HepG2 (cell line): ENCODE measurements around the gene MYH9. TPM values are rescaled to one million over a fixed set of nuclear protein-coding genes. Genes with fewer than 3 reads are reported as not detected.
A peak's percentile ranks its signal among the peaks of the same experiment; 100 is the strongest.

Experiments used
- ATAC-seq: fragments of 200-7000 bp; cut with Tn5 transposase; 3 replicates; pipeline ENCODE4 v1.9.1; 2020; ENCODE audit warnings: mild to moderate bottlenecking, moderate library complexity
- BruUV-seq: library from RNA; stranded (reverse); fragments of 400-500 nt; replicated peaks from 2 replicates; lab custom pipeline; 2021; lab: Mats Ljungman, UMichigan
- CTCF ChIA-PET: fragments of 300-600 bp; formaldehyde crosslinking; extraction: SDS; loops from one replicate; lab custom pipeline; 2021; ENCODE audit warnings: low total read pairs, inconsistent platforms, low intra/inter-chr PET ratio; lab: Yijun Ruan, JAX
- POLR2A ChIA-PET: fragments of 350-600 bp; sonication (Branson Sonifier 250); formaldehyde crosslinking; loops from one replicate; lab custom pipeline; 2020; ENCODE audit warnings: antibody characterized with exemption, inconsistent platforms; lab: Yijun Ruan, JAX
- DNase-seq: peaks from one replicate; pipeline ENCODE4 v3.0.0-alpha.2; 2015; ENCODE audit warnings: low spot score
- FAIRE-seq: peaks from 3 replicates; lab custom pipeline; 2011; peaks lifted over from hg19 to GRCh38; lab: Jason Lieb, UNC
- H2AFZ ChIP-seq: one replicate; pipeline ENCODE4 v1.6.1; 2011; ENCODE audit warnings: low read length, inconsistent platforms
- H3K27ac ChIP-seq: fragments of 300-600 bp; 3 replicates; pipeline ENCODE4 v1.8.0; 2011; ENCODE audit warnings: mixed run types, mild to moderate bottlenecking, mixed read lengths, low read length, inconsistent platforms; ENCODE audit not compliant: insufficient read depth; ENCODE audit errors: extremely low read length
- H3K27me3 ChIP-seq, 2 experiments: fragments of 200-600 bp in 1 of 2; 2 replicates in 1 of 2; 3 replicates in 1 of 2; pipeline versions ENCODE4 v1.6.0 to v1.8.0; 2011; ENCODE audit warnings: low read length in 2 of 2, mild to moderate bottlenecking in 2 of 2, moderate library complexity in 2 of 2, inconsistent platforms in 1 of 2; ENCODE audit not compliant: insufficient read depth in 2 of 2, control insufficient read depth in 1 of 2
- H3K36me3 ChIP-seq, 2 experiments: fragments of 200-600 bp in 1 of 2; replicated peaks in 1 of 2; 2 replicates in 1 of 2; 3 replicates in 1 of 2; pipeline versions ENCODE4 v1.5.1 to v1.8.0; 2011; ENCODE audit warnings: low read length in 2 of 2, inconsistent platforms in 1 of 2; ENCODE audit not compliant: insufficient read depth in 2 of 2, control insufficient read depth in 1 of 2
- H3K4me1 ChIP-seq: 2 replicates; pipeline ENCODE4 v1.5.1; 2012; ENCODE audit warnings: low read length, inconsistent platforms; ENCODE audit not compliant: insufficient read depth
- H3K4me2 ChIP-seq: 2 replicates; pipeline ENCODE4 v1.6.0; 2011; ENCODE audit warnings: low read depth, low read length, inconsistent platforms
- H3K4me3 ChIP-seq, 3 experiments: fragments of 200-600 bp in 1 of 3; sonication (generic), shearing (Covaris generic) in 1 of 3; replicated peaks in 1 of 3; 2 replicates each; pipeline ENCODE4 v1.5.1; 2011 to 2016; ENCODE audit warnings: low read length in 3 of 3, inconsistent platforms in 2 of 3, low read depth in 2 of 3, mild to moderate bottlenecking in 2 of 3, control low read depth in 1 of 3, mixed read lengths in 1 of 3; ENCODE audit not compliant: insufficient read depth in 1 of 3
- H3K79me2 ChIP-seq: one replicate; pipeline ENCODE4 v1.6.1; 2011; ENCODE audit warnings: low read length, inconsistent platforms; ENCODE audit not compliant: insufficient read depth
- H3K9ac ChIP-seq: 2 replicates; pipeline ENCODE4 v1.6.0; 2011; ENCODE audit warnings: mild to moderate bottlenecking, low read depth, low read length, inconsistent platforms; ENCODE audit not compliant: insufficient read depth
- H3K9me3 ChIP-seq: 2 replicates; pipeline ENCODE4 v1.5.1; 2012; ENCODE audit warnings: mild to moderate bottlenecking, low read length
- H4K20me1 ChIP-seq: 2 replicates; pipeline ENCODE4 v1.6.0; 2011; ENCODE audit warnings: inconsistent platforms, mild to moderate bottlenecking, low read length, moderate library complexity; ENCODE audit not compliant: insufficient read depth
- CREM ChIP-seq, 2 experiments: sonication (generic) in 1 of 2; formaldehyde crosslinking in 1 of 2; IDR thresholded peaks; 2 replicates each; pipeline versions ENCODE4 v1.4.0 to v1.6.1; 2016 to 2020; ENCODE audit warnings: antibody characterized with exemption in 1 of 2, mild to moderate bottlenecking in 1 of 2, missing genetic modification reagents in 1 of 2
- DMAP1 ChIP-seq: IDR thresholded peaks from 2 replicates; pipeline ENCODE4 v1.6.1; 2016
- GATA4 ChIP-seq: sonication (generic); IDR thresholded peaks from 2 replicates; pipeline ENCODE4 v1.6.1; 2016; ENCODE audit warnings: antibody characterized with exemption, low read depth, borderline replicate concordance
- ISL2 ChIP-seq: sonication (generic); formaldehyde crosslinking; IDR thresholded peaks from 2 replicates; pipeline ENCODE4 v1.5.0; 2020; ENCODE audit warnings: missing genetic modification reagents
- RAD21 ChIP-seq: fragments of 450-650 bp; formaldehyde crosslinking; IDR thresholded peaks from 2 replicates; pipeline ENCODE4 v1.5.0; 2020; ENCODE audit warnings: mild to moderate bottlenecking
- RXRA ChIP-seq: sonication (generic); formaldehyde crosslinking; IDR thresholded peaks from 2 replicates; pipeline ENCODE4 v1.5.1; 2020; ENCODE audit warnings: missing genetic modification reagents
- ZFP41 ChIP-seq: sonication (generic); formaldehyde crosslinking; IDR thresholded peaks from 2 replicates; pipeline ENCODE4 v1.4.0; 2020; ENCODE audit warnings: mild to moderate bottlenecking, missing genetic modification reagents, borderline replicate concordance
- ZNF292 ChIP-seq: sonication (generic); formaldehyde crosslinking; IDR thresholded peaks from 2 replicates; pipeline ENCODE4 v1.8.1; 2022; ENCODE audit warnings: mild to moderate bottlenecking, low read depth, missing genetic modification reagents, borderline replicate concordance
- ZNF431 ChIP-seq: sonication (generic); formaldehyde crosslinking; IDR thresholded peaks from 2 replicates; pipeline ENCODE4 v1.9.0; 2022; ENCODE audit warnings: missing genetic modification reagents, low read depth, mild to moderate bottlenecking, borderline replicate concordance
- ZZZ3 ChIP-seq: sonication (generic); formaldehyde crosslinking; IDR thresholded peaks from 2 replicates; pipeline ENCODE4 v1.4.0; 2020; ENCODE audit warnings: missing genetic modification reagents, mild to moderate bottlenecking, borderline replicate concordance
- WGBS: methylation state at CpG from one replicate; pipeline ENCODE4 v1.1.6; 2017; ENCODE audit warnings: low lambda C conversion rate; 5-methylcytosine and 5-hydroxymethylcytosine counted together
- in situ Hi-C: cut with HindIII; loops from 2 replicates; pipeline ENCODE4 v1.10.0; 2017; ENCODE audit warnings: low pct_unique_long_range_greater_than_20kb; ENCODE audit not compliant: extremely low pct_ligation_motif_present
- intact Hi-C: fragments of 100-400 bp; cut with micrococcal nuclease; formaldehyde crosslinking; loops from one replicate; pipeline ENCODE4 v1.10.0; 2022; ENCODE audit not compliant: unreplicated experiment
- polyA plus RNA-seq, 8 experiments: library from polyadenylated mRNA; depleted of rRNA in 3 of 8; stranded (reverse) in 7 of 8; unstranded in 1 of 8; fragments of >200 nt; fragmentation: Illumina TruSeq in 4 of 8; extraction: Trizol in 4 of 8; gene quantifications; 2 replicates each; pipeline versions ENCODE4 v1.2.1 to v1.2.3, GENCODE V29; 2011 to 2016; ENCODE audit warnings: low read depth in 4 of 8, missing spikeins in 1 of 8, mixed read lengths in 1 of 8; ENCODE audit not compliant: insufficient read depth in 1 of 8
- total RNA-seq, 5 experiments: library from RNA; depleted of rRNA; stranded (reverse); fragments of >200 nt; fragmentation: Illumina TruSeq; extraction: Trizol; gene quantifications; 2 replicates each; pipeline ENCODE4 v1.2.3, GENCODE V29; 2016; ENCODE audit warnings: low read depth in 1 of 5
- TF ChIP-seq, protein P1 (sequence below): fragments of 450-650 bp; IDR thresholded peaks from 2 replicates; pipeline ENCODE4 v1.6.1; 2017; ENCODE audit warnings: mild to moderate bottlenecking
- TF ChIP-seq, protein P2 (sequence below): sonication (generic); formaldehyde crosslinking; IDR thresholded peaks from 2 replicates; pipeline ENCODE4 v1.9.0; 2022; ENCODE audit warnings: low read depth, missing genetic modification reagents
- TF ChIP-seq, protein P3 (sequence below): IDR thresholded peaks from 2 replicates; pipeline ENCODE4 v1.6.1; 2012; ENCODE audit warnings: inconsistent platforms
- TF ChIP-seq, protein P4 (sequence below): sonication (generic); formaldehyde crosslinking; IDR thresholded peaks from 2 replicates; pipeline ENCODE4 v1.9.0; 2021; ENCODE audit warnings: missing genetic modification reagents, mild to moderate bottlenecking, borderline replicate concordance

MYH9 gene
- total and polyA plus RNA-seq, 2 of the 13 experiments (the other 11 are each of a cell fraction or from before 2014, with no cell fraction given): 50.7 to 98.5 TPM

DNA sequence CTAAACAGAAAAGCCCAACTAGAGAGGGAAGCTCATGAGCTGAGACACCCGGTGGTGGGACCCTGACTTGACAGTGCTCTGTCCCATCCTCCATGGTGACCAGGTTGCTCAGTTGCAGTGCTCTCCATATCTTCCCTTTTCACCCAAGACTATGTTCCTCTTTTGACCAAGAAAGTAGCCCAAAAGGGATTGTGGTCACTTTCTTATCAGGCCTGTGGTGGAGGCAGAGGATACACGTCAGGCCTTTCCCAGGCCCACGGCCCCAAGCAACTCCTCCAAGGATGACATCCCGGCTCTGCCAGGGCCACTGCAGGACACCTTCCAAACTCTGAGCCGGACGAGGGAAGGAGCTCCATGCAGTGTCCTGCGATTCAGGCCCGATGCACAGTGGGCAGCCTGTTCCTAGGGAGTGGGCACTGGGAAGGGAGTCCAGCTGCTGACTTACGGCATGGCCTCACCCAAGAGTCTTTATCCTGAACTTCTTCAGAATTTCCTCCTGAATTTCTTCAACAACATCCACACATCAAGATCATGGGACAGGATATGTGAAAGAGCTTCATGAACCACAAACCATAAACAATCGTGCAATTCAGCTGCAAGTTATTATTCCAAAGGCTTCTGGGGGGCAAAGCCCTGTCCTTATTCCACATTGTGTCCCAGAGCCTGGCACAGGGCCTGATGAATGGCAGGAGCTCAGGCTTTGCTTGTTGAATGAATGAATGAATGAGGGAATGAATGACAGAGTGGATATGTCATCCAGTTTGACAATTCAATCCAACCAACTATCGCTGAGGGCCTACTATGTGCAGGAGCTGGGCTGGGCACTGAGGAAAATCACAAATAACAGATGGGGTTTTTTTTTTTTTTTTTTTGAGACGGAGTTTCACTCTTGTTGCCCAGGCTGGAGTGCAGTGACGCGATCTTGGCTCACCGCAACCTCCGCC lies 36.0 kb upstream of the MYH9 start (continued):
- TF ChIP-seq, protein P1, sequence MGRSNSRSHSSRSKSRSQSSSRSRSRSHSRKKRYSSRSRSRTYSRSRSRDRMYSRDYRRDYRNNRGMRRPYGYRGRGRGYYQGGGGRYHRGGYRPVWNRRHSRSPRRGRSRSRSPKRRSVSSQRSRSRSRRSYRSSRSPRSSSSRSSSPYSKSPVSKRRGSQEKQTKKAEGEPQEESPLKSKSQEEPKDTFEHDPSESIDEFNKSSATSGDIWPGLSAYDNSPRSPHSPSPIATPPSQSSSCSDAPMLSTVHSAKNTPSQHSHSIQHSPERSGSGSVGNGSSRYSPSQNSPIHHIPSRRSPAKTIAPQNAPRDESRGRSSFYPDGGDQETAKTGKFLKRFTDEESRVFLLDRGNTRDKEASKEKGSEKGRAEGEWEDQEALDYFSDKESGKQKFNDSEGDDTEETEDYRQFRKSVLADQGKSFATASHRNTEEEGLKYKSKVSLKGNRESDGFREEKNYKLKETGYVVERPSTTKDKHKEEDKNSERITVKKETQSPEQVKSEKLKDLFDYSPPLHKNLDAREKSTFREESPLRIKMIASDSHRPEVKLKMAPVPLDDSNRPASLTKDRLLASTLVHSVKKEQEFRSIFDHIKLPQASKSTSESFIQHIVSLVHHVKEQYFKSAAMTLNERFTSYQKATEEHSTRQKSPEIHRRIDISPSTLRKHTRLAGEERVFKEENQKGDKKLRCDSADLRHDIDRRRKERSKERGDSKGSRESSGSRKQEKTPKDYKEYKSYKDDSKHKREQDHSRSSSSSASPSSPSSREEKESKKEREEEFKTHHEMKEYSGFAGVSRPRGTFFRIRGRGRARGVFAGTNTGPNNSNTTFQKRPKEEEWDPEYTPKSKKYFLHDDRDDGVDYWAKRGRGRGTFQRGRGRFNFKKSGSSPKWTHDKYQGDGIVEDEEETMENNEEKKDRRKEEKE: no peak

DNA sequence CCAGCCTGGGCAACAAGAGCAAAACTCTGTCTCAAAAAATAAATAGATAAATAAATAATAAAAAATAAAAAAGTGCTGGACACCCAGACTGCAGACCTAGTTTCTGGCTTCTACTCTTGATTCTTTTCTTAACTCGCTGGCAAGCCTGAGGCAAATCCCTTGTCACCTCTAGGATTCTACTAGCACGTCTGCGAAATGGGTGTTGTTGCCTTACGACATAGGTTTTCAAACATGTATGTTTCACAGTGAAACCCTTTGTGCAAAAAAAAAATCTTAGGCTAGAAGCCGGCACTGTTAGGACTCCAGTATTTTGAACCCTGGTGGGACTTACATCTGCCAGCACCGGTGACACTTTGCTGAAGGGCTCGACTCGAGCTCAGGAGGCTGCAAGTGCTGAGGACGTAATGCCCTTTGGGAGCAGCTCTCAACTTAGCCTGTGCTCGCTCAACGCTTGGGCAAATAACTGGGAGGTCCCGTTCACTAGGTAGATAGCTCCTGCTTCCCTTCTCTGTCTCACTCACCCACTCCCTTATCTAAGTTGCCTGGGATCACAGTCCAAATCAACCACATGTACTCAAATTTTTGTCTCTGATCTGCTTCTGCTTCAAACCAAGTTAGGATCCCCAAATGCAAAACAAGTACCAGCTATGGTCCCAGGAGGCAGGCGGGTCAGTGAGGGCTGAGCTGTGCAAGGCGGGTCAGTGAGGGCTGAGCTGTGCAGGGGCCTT lies 34.7 kb upstream of the MYH9 start:
- peak overlapping the region in 2 of 3 experiments; percentile 26 to 54; a peak in 3 of 6 replicates for H3K4me3 ChIP-seq
- WGBS: 29% methylated on average over 10 of the region's 14 CpGs
- no peaks in the 10 kb centered on the region for H3K9me3 ChIP-seq
- H3K27ac ChIP-seq: peak overlapping the region; percentile 87
- H3K27me3 ChIP-seq: no peaks in the 10 kb centered on the region
- no peaks in the 10 kb centered on the region for H4K20me1 ChIP-seq
- H3K79me2 ChIP-seq: no peaks in the 10 kb centered on the region
- BruUV-seq: TSS peak; percentile 55
- H2AFZ ChIP-seq: no peak overlapping the region
- no peaks in the 10 kb centered on the region for H3K36me3 ChIP-seq
- in situ Hi-C loops (no loop called here), intact Hi-C loops (no loop called here)
- ChIA-PET POLR2A (interaction anchor here (0.6 to 6.4 kb wide), 14 partner anchors 9 to 79 kb away, joined by 3 to 151 read pairs (median 6); partner anchors contain the start of gene MYH9), CTCF (no interaction called here)
- peak; percentile 55 for ATAC-seq
- peak; percentile 96 for FAIRE-seq
- peaks cover 90% of the 10 kb centered on the region for H3K4me1 ChIP-seq
- peak; percentile 90 for DNase-seq
- peak overlapping the region; percentile 90 for H3K4me2 ChIP-seq
- peak overlapping the region; percentile 68 for H3K9ac ChIP-seq
- TF ChIP-seq, protein P2, sequence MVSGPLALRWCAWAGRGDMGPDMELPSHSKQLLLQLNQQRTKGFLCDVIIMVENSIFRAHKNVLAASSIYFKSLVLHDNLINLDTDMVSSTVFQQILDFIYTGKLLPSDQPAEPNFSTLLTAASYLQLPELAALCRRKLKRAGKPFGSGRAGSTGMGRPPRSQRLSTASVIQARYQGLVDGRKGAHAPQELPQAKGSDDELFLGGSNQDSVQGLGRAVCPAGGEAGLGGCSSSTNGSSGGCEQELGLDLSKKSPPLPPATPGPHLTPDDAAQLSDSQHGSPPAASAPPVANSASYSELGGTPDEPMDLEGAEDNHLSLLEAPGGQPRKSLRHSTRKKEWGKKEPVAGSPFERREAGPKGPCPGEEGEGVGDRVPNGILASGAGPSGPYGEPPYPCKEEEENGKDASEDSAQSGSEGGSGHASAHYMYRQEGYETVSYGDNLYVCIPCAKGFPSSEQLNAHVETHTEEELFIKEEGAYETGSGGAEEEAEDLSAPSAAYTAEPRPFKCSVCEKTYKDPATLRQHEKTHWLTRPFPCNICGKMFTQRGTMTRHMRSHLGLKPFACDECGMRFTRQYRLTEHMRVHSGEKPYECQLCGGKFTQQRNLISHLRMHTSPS (CRISPR knock-in tag): no peak
- no peak for TF ChIP-seq ZFP41 (CRISPR knock-in tag)
- no peak for TF ChIP-seq ISL2 (CRISPR knock-in tag)
- TF ChIP-seq CREM (IDR thresholded peaks at IDR 0.05): no peak
- TF ChIP-seq CREM (CRISPR knock-in tag; IDR thresholded peaks at IDR 0.05): no peak
- TF ChIP-seq, protein P3, sequence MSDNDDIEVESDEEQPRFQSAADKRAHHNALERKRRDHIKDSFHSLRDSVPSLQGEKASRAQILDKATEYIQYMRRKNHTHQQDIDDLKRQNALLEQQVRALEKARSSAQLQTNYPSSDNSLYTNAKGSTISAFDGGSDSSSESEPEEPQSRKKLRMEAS: peak; percentile 68
- no peak for TF ChIP-seq ZZZ3
- no peak; the same call in 1 of the 2 replicates for TF ChIP-seq RXRA (CRISPR knock-in tag)
- peak; percentile 72; the same call in 1 of the 2 replicates for TF ChIP-seq DMAP1 (CRISPR knock-in tag)
- TF ChIP-seq RAD21: no peak; the same call in 1 of the 2 replicates
- no peak for TF ChIP-seq GATA4
- TF ChIP-seq ZNF431 (CRISPR knock-in tag): no peak
- TF ChIP-seq, protein P4, sequence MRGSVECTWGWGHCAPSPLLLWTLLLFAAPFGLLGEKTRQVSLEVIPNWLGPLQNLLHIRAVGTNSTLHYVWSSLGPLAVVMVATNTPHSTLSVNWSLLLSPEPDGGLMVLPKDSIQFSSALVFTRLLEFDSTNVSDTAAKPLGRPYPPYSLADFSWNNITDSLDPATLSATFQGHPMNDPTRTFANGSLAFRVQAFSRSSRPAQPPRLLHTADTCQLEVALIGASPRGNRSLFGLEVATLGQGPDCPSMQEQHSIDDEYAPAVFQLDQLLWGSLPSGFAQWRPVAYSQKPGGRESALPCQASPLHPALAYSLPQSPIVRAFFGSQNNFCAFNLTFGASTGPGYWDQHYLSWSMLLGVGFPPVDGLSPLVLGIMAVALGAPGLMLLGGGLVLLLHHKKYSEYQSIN: no peak
- peak; percentile 71; the same call in 1 of the 2 replicates for TF ChIP-seq ZNF292 (CRISPR knock-in tag)
